ENCODE data around the gene LMAN2. TPM values are rescaled to one million over a fixed set of nuclear protein-coding genes. Genes with fewer than 3 reads are reported as not detected.
"Not testable (repeated sequence)": the region's sequence is repeated elsewhere in the genome, so short reads cannot be mapped to it uniquely, and the experiment has no call there.

LMAN2 gene
- total RNA-seq, 1 donor from 2014 or later: 129 TPM

DNA sequence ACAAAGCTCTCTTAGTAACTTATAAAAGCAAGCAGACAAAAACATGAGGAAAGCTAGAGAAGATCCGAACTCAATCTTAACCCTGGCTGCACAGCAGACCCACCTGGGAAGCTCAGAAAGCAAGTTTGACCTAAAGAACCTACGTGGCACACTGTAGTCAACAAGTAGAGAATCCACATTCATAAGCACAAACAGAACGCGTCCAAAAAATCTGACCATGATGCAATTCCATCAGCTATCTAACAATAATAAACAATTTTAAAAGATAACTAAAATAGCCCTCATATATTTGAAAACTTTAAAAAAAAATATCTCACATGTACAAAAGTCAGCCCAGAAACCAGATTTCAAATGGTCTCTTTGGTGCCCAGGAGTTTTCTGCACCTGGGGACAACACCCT is 4.6 kb downstream of the LMAN2 start:
- no peak for DNase-seq (ENCODE audit: low spot score)

DNA sequence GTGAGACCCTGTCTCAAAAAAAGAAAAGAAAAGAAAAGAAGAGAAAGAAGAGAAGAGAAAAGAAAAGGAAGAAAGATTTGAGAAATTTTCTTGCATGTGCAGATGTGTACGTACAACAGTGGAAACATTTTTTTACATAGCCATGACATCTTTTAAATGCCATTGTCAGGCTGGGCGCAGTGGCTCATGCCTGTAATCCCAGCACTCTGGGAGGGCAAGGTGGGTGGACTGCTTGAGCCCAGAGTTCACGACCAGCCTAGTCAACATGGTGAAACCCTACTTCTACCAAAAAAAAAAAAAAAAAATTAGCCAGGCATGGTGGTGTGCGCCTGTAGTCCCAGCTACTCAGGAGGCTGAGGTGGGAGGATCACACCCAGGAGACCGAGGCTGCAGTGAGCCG is 6.6 kb downstream of the LMAN2 start:
- DNase-seq (ENCODE audit: low spot score): no peak

DNA sequence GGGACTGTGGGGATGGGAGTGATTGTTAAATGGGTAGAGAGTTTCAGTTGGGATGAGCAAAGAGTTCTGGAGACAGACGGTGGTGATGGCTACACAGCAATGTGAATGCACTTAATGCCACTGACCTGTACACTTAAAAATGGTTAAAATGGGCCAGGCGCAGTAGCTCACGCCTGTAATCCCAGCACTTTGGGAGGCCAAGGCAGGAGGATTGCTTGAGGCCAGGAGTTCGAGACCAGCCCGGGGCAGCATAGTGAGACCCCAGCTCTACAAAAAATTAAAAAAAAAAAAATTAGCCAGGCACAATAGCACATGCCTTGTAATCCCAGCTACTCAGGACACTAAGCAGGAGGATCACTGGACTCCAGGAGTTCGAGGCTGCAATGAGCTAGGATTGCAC is 7.7 kb downstream of the LMAN2 start:
- no peak for DNase-seq (ENCODE audit: low spot score)

DNA sequence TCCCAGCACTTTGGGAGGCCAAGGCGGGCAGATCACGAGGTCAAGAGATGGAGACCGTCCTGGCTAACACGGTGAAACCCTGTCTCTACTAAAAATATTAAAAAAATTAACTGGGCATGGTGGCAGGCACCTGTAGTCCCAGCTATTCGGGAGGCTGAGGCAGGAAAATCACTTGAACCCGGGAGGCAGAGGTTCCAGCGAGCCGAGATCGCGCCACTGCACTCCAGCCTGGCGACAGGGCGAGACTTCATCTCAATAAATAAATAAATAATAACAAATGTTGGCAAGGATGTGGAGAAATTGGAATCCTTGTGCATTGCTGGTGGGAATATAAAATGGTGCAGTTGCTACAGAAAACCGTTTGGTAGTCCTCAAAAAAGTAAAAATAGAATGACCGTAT is 8.5 kb downstream of the LMAN2 start:
- DNase-seq (ENCODE audit: low spot score): not testable (repeated sequence)

DNA sequence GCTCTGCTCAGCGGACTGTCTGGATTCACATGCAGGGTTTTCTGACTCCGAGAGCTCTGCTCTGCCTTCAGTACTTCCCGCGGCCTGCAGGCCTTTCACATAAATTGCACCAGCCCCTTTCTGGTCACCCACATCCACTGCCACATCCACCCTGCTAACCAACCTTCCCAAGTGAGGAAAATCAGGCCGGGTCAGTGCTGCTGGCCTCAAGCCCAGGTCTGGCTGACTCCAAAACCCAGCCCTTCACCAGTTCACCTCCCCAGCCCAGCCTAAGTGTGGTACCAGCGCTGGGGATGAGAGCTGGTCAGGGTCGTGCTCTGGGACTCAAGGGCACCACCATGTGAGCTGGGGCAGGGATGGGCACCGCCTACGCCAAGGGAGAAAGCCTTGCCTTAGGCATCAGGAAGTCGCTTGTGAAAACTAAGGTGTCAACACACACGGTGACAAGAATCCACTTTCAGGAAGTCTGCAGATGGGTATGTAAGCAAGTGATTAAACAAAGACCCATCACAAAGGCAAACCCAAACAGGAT is 12.3 kb downstream of the LMAN2 start:
- DNase-seq (ENCODE audit: low spot score): no peak

DNA sequence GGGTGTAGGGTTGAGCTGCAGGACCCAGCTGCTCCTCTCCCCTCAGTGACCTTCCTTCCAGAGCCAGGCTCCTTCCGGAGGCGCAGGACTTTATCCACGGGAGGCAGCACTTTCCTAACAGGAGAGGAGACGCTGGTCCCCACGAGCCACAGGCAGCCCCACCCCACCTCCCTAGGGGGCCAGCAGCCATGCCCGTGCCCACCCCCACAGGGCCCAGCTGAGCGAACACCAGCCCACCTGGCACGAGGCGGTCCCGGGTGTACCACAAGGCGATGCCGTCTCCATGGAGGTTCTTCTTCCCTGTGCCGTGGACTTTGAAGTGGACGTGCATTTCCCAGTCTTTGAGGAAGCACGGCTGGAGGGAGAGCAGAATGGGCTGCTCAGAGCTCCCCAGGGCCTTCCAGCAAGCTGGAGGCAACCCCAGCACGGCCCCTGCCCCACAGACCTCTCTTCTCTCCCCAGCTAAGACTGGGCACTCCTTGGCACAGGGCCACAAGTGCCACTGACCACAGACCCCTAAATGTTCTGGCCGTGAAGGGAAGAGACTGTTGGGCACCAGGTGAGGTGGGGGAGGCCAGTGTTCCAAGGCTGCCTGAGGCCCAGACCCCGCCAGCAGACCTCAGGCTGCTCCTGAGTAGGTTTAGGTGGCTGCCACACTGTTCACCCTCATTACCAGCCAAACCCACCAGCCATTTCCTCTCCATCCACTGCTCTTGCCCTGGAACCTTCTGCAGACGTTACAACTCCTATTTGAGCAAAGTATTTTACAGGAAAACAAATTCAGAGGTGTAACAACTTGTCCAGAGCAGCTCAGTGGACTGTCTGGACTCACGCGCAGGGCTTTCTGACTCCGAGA is 13.0 kb downstream of the LMAN2 start:
- DNase-seq (ENCODE audit: low spot score): no peak

DNA sequence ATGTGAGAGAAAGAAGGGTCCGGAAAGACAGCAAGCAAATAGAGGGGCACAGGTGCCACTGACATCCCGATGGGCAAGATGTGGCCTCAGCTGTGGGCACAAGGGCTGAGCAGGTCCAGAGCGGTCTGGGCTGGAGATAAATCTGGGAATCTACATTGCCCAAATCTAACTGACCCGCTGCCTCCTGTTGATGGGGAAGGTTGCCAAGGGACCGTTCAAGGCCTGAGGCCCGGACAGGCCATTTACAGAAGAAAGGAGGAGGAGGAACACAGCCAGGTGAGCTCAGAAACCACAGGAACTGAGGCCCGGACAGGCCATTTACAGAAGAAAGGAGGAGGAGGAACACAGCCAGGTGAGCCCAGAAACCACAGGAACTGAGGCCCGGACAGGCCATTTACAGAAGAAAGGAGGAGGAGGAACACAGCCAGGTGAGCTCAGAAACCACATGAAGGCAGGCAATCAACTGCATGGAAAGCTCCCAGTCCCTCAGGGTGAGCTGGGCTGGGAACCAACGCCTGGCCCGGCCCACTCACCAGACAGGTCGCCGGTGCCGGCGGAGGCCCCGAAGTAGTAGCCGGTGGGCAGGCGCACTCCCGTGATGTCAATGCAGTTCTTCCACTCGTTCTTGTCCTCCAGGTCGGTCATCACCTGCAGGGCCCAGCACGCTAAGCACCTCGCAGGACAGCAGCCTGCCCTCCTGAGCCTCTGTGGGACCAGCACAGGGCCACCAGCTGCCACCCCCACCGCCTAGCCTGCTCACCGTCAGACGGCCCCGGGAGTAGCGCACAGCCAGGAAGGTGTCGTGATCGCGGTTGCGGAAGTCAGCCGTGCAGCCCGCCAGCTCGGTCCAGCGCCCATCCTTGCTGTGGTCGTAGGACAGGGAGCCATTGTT is 14.6 kb downstream of the LMAN2 start:
- no peak for DNase-seq (ENCODE audit: low spot score)

DNA sequence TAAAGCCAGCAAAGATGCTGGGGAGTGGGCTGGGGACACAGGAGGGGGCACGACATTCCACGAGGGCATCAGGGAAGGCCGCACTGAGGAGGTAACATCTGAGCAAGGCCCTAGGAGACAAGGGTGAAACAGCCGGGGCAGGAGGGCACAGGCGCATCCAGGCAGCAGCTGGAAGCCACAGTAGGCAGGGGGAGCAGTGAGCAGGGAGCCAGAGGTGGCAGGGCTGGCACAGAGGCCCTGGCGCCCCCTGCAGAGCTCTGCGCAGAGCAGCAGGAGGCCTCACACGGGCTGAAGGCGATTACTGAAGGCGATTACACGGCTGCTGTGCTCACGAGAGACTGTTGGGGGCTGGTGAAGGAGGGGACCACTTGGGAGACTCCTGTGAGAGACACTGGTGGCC is 15.4 kb downstream of the LMAN2 start:
- DNase-seq (ENCODE audit: low spot score): no peak

DNA sequence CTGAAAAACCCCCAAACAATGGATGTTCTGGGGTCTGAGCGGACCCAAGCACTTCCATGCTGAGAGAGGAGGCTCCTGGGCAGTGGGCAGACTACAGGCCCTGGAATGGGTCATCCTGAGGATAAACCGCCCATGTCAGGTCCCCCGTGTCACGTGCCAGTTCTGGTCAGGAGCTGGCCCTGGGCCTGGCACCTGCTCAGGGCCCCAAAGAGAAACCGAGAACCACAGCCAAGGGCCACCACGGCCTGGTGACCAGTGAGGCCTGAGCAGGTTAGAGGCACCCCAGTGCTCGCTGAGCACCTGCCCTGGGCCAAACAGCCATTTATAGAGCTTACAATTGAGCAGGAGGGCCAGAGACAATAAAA is 15.8 kb downstream of the LMAN2 start:
- DNase-seq (ENCODE audit: low spot score): no peak

DNA sequence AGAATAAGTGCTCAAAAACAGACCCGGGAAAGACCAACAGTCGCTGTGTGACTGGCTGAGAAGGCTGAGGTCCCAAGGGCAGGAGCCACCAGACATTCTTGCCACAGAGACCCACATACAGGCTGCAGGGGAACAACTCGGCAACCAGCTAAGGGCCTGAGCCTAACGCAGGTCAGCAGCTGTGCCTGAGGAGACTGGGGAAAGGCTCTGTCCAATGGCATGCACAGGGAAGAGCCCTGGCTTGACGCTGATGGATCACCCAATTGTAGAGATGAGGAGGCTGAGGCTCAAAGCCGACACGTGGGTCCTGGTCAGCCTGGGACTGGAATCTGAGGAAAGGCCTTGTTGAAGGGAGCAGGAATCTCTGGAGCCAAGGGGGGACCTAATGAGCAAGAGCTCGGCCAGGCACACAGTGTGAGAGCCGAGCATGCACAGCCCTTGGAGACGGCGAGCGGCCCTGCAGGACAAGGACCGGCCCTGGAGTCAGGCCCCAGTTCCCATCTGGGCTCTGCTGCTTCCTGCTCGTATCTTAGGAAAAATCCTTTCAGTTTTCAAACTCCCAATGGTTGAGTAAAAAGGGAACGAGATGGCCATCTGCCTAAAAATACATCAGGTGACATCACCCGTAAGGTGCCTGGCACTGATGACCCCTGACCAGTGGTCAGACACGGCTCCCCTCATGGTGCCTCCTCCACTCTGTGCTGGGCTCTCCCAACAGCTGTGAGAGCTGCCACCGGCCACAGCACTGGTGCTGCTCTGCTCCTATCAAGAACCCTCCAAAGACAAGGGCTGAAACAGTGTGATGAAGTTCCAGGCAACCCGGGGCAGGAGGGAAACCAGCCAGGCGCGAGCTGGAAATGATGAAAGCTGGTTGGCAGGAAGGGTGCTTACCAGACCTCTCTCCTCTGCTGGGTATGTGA is 16.4 kb downstream of the LMAN2 start:
- no peak for DNase-seq (ENCODE audit: low spot score)

DNA sequence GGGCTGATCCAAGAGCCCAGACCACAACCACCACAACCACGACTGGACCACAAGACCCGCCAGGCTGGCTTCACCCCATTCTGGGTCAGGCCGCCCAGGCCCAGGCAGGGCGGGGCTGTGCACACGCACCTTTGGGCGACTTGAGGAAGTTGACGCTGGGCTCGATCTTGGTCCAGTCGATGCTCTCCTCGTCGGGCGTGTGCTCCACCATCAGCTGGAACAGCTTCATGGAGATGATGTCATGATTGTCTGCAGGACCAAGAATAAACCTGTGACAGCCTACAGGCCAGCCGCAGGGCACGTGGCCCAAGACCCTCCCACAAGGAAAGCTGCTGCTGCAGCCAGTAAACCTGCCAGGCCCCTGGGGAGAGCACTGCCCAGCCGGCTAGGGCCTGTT is 17.3 kb downstream of the LMAN2 start:
- no peak for DNase-seq (ENCODE audit: low spot score)

DNA sequence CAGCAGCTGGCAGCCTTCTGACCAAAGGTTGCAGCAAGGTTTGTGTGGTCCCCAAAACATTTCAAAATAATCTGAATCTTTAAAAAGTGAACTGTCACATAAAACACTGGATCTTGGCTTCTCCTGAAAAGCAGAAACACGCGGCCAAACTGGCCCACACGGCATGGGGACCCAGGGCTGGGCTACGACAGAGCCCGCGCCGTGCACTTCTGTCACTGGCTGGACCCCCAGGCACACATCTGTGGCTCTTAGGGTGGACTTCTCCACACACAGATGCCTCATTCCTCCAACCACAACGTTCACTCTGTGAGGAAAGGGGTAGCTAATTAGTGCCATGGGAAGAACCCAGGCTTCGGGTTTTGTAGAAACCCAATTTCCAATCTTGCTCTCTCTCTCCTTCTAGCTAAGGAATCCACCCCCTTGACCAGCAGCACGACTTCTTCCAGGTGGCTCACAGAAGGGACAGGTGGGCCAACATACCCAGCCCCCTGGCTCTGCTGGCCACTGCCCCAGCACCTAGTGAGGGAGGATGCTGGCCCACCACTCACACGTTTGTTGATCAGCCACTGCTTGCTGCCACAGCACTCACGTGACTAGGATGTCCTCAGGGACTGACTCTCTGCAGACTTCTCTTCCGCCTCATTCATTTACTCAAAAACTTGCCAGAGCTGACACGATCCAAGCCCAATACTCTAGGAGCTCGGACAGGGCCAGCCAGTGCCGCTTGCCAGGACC is 17.9 kb downstream of the LMAN2 start:
- DNase-seq (ENCODE audit: low spot score): no peak

DNA sequence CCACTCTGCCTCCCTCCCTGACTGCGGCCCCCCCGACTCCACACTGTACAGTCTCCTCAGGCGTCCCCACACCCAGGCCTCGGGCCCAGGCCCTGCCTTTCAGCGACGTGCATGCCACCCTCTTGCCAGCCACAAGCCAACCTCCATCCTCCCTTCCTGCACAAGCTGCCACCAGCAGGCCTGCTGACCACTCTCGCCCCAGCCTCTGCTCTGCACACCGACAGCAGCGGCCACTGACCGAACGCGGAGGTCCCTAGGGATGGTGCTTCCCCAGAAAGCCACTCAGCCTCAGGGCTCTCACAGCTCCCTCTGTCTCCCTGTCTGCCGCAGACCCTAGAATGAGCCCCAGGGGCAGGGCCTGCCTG is 18.6 kb downstream of the LMAN2 start:
- DNase-seq (ENCODE audit: low spot score): no peak

DNA sequence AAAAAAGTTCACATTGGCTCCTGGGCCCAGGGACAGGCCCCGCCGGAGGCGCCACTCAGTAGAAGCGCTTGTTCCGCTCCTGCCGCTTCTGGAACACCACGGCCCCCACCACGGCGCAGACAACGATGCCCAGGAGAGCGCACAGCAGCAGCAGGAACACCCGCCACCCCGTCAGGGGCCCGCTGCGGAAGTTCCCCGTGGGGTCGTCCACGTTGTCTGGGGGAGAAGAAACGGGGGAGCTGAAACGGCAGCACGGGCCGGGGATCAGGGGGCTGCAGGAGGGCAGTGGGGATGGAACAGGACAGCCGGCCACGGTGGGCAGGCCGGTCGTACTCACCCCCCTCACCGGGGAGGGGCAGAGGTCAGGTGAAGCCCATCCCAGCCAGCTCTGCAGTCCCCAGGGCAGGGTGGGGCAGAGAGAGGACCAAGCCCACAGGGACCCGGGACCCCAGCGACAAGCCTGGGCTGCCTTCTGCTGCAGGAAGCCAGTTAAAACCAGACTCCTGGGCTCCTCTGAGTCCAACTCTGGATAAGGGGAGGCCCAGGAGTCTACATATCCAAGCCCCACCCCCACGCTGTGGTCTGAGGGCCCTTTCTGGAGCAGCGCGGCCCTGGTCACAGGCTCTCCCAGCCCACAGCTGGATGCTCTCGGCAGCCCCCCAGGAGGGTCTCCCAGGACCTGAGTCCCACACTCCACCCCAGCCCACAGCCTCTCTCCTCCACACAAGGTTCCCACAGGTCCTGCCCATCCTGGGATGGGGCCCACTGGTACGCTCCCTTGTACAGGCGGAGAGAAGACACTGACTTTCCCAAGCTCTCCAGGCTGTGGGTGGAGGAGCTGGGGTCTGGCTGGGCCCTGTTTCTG is 19.2 kb downstream of the LMAN2 start:
- DNase-seq (ENCODE audit: low spot score): no peak

DNA sequence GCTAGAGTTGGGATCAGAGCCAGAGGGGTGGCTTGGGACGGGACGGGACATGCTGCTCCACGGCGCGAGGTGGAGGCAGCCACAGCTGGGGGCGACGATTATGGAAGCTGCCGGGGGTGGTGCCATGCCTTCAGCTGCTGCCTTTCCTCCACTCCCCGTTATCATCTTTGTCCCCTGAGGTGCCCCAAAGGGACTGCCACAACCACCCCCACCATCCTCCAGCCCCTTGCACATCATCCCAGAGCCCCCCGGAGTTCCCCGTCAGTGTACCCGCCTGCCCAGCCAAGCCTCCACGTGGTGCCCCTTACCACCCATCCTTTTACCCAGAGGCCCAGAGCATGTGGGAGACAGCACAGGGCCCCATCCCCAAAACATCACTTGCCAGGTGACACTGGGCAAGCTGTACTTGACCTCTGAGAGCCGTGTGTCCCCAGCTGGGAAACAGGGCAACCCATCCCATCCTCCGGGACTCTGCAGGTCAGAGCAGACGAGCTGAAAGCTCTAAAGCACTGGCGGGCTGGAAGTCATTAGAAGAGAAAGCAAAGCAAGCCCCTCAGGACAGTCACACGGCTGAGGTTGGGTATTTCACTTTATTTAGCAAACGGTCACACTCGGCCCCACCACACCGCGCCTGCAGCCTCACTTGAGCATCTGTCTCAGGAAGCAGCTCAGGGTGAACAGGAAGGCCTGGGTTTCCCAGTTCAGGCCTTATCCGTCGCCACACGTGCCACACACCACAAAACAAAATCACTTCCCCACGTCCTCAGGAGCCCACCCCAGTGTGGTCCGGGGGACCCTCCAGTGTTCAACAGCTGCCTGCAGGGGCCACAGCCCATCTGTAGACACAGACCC is 20.3 kb downstream of the LMAN2 start:
- no peak for DNase-seq (ENCODE audit: low spot score)

DNA sequence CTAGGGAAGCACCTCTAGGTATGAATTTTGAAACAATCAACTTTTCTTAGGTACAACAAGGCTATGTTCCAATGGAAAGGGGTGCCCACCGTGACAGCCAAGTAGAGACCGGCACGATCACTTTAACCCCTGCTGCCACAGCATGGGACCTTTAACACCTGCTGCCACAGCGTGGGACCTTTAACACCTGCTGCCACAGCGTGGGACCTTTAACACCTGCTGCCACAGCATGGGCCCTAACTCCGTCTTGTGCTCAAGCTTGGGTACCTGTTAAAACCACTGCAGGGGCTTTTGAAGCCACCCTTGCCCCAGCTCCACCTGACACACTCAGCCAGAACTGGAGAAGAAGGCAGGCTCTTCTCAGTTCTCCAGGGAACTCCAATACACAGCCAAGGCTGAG is 21.6 kb downstream of the LMAN2 start:
- DNase-seq (ENCODE audit: low spot score): no peak

DNA sequence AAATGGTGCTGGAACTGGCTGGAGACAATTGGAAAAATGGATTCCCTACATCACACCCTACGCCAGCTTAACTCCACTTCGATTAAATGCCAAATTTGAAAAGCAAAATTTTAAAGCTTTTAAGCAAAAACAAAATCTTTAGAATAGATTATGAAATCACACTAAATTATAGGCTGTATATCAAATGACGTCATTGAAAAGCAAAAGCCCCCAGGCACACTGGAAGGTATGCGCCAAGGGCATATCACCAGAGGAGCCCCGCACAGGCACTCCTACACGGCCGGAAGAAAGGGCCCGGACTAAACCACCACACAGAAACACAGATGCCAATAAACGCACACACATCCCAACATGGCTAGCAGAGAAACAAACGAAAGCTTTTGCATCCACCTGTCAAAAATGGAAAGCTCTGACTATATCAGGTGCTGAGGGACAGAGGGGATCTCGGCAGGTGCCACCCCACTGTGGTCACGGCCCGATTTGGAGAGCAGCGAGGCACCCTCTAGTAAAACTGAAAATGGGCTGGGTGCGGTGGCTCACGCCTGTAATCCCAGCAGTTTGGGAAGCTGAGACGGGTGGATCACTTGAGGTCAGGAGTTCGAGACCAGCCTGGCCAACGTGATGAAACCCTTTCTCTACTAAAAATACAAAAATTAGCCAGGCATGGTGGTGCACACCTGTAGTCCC is 22.8 kb downstream of the LMAN2 start:
- DNase-seq (ENCODE audit: low spot score): no peak
